GM12864 (cell line): ENCODE measurements around the gene SEMA6A.

Source experiments
- DNase-seq: peaks from one replicate; pipeline ENCODE4 v3.0.0-alpha.2; 2011; ENCODE audit warnings: low read depth
- H3K4me3 ChIP-seq: 2 replicates; pipeline ENCODE4 v1.5.1; 2011; ENCODE audit warnings: mild to moderate bottlenecking, low read depth, low read length, control low read depth
- TF ChIP-seq, protein P1 (sequence below): IDR thresholded peaks from 2 replicates; pipeline ENCODE4 v1.5.1; 2011; ENCODE audit warnings: low read depth, mild to moderate bottlenecking, moderate library complexity, low read length, control low read depth, inconsistent platforms; ENCODE audit errors: missing control alignments

Gene SEMA6A

GRCh38 chr5:116421080-116421629, 153.5 kb downstream of the SEMA6A start:
- DNase-seq = no peak
- TF ChIP-seq, protein P1, sequence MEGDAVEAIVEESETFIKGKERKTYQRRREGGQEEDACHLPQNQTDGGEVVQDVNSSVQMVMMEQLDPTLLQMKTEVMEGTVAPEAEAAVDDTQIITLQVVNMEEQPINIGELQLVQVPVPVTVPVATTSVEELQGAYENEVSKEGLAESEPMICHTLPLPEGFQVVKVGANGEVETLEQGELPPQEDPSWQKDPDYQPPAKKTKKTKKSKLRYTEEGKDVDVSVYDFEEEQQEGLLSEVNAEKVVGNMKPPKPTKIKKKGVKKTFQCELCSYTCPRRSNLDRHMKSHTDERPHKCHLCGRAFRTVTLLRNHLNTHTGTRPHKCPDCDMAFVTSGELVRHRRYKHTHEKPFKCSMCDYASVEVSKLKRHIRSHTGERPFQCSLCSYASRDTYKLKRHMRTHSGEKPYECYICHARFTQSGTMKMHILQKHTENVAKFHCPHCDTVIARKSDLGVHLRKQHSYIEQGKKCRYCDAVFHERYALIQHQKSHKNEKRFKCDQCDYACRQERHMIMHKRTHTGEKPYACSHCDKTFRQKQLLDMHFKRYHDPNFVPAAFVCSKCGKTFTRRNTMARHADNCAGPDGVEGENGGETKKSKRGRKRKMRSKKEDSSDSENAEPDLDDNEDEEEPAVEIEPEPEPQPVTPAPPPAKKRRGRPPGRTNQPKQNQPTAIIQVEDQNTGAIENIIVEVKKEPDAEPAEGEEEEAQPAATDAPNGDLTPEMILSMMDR = no peak
- no peak overlapping the region for H3K4me3 ChIP-seq

DNA sequence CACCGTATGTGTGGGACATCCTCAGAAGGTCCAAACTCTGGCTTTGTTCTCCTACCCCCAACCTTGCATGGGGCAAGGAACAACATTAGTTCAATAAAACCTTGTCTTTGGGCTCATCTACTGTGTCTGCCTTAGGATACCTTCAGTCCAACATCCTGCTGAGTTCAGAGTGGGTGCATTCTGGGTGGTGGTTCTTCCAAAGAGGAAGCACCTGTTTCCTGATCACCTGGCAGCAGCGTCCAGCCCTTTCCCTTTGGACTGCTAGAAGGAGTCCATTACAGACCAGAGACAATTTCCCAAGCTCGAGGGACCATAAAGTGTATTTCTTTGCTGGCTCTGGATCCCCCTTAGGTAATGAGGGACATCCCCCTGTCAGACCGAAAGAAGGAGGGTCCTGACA, 154.1 kb downstream of the SEMA6A start:
- H3K4me3 ChIP-seq = no peak overlapping the region
- TF ChIP-seq, protein P1 = no peak
- DNase-seq = no peak

GRCh38 chr5:116419258-116419657, 155.4 kb downstream of the SEMA6A start:
- no peak for DNase-seq
- TF ChIP-seq, protein P1 = no peak
- no peak overlapping the region for H3K4me3 ChIP-seq

- DNase-seq = no peak
- no peak overlapping the region for H3K4me3 ChIP-seq
- TF ChIP-seq, protein P1 = no peak
These were observed 155.8 kb downstream of the SEMA6A start for GRCh38 chr5:116418774-116419173.

DNA sequence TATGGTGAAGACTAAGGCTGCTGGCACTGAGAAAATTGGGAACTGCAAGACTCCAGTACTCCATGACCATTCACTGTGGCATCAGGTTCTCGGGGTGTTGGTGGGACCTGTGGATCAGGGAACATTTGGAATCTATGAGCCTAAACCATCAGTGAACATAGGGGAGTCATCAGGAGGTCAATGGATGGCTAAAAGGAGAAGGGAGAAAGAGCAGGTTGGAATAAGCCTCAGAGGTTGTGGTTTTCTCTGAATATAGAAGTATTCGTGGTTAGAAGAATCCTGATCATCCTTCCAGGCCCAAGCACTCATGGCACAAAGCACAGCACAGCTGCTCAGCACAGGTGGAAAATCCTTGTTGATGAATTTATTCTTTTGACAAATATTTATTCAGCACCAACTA, 156.6 kb downstream of the SEMA6A start:
- H3K4me3 ChIP-seq = no peak overlapping the region
- DNase-seq = no peak
- TF ChIP-seq, protein P1 = no peak

GRCh38 chr5:116415989-116416388, 158.6 kb downstream of the SEMA6A start:
- DNase-seq = no peak
- TF ChIP-seq, protein P1 = no peak
- no peak overlapping the region for H3K4me3 ChIP-seq

DNA sequence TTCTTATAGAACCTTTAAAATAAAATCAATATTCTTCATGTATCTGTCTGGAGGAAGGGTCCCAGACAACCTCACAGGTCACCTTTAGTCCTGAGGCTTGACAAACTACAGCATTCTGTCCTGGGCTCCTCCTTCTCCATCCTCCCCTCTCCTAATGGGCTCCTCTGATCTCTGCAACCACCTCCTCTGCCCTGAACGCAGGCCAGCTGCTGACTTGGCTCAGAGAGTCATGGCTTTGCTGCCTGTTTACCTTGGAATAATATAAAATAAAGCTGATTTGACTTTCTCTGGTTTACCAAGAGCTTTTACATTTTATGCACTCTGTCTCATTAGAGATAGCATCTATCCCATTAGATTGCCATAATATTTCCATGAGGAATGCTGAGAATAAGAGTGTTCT, 159.4 kb downstream of the SEMA6A start:
- TF ChIP-seq, protein P1 = no peak
- H3K4me3 ChIP-seq = no peak overlapping the region

More for the DNA sequence above, 159.4 kb downstream of the SEMA6A start:
- no peak for DNase-seq
